Peyer's patch (tissue), 4 donors: ENCODE measurements around the gene TRIM27.
"Not testable (repeated sequence)": the region's sequence is repeated elsewhere in the genome, so short reads cannot be mapped to it uniquely, and the experiment has no call there.

Source experiments
- POLR2A ChIP-seq, 2 donors: fragments of 450-650 bp; IDR thresholded peaks; one replicate each; pipeline ENCODE4 v1.5.1; 2017; ENCODE audit warnings: antibody characterized with exemption in 2 of 2, mild to moderate bottlenecking in 2 of 2, moderate library complexity in 2 of 2
- TF ChIP-seq, protein P1 (sequence below), 6 experiments: fragments of 450-650 bp in 4 of 6; fragments of 200-600 bp in 2 of 6; sonication (generic) in 1 of 6; IDR thresholded peaks; one replicate each; pipeline ENCODE4 v1.5.1; 2017 to 2019; ENCODE audit warnings: antibody characterized with exemption in 6 of 6, mild to moderate bottlenecking in 3 of 6, moderate library complexity in 1 of 6

DNA sequence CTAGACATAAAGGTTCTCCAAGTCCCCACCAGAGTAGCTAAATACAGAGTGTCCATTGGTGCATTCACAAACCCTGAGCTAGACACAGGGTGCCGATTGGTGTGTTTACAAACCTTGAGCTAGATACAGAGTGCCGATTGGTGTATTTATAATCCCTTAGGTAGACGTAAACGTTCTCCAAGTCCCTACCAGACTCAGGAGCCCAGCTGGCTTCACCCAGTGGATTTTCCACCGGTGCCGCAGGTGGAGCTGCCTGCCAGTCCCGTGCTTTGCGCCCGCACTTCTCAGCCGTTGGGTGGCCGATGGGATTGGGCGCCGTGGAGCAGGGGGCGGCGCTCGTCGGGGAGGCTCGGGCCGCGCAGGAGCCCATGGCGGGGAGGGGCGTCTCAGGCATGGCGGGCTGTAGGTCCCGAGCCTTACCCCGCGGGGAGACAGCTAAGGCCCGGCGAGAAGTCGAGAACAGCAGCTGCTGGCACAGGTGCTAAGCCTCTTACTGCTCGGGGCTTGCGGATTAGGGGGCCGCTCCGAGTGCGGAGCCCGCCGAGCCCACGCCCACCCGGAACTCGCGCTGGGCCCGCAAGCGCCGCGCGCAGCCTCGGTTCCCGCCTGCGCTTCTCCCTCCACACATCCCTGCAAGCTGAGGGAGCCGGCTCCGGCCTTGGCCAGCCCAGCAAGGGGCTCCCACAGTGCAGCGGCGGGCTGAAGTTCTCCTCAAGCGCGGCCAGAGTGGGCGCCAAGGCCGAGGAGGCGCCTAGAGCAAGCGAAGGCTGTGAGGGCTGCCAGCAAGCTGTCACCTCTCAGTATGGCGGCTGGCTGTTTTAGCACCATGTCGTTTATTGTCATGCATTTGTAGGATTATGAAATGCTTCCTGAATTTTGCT, 57.3 kb downstream of the TRIM27 start:
- TF ChIP-seq, protein P1, sequence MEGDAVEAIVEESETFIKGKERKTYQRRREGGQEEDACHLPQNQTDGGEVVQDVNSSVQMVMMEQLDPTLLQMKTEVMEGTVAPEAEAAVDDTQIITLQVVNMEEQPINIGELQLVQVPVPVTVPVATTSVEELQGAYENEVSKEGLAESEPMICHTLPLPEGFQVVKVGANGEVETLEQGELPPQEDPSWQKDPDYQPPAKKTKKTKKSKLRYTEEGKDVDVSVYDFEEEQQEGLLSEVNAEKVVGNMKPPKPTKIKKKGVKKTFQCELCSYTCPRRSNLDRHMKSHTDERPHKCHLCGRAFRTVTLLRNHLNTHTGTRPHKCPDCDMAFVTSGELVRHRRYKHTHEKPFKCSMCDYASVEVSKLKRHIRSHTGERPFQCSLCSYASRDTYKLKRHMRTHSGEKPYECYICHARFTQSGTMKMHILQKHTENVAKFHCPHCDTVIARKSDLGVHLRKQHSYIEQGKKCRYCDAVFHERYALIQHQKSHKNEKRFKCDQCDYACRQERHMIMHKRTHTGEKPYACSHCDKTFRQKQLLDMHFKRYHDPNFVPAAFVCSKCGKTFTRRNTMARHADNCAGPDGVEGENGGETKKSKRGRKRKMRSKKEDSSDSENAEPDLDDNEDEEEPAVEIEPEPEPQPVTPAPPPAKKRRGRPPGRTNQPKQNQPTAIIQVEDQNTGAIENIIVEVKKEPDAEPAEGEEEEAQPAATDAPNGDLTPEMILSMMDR (IDR thresholded peaks at IDR 0.05) = not testable (repeated sequence)
- peak in 1 of 2 donors; percentile 29 for TF ChIP-seq POLR2A (IDR thresholded peaks at IDR 0.05)
